ENCODE measurements around the gene KIFC1.
"Not testable (repeated sequence)": the region's sequence is repeated elsewhere in the genome, so short reads cannot be mapped to it uniquely, and the experiment has no call there.

Gene KIFC1

DNA sequence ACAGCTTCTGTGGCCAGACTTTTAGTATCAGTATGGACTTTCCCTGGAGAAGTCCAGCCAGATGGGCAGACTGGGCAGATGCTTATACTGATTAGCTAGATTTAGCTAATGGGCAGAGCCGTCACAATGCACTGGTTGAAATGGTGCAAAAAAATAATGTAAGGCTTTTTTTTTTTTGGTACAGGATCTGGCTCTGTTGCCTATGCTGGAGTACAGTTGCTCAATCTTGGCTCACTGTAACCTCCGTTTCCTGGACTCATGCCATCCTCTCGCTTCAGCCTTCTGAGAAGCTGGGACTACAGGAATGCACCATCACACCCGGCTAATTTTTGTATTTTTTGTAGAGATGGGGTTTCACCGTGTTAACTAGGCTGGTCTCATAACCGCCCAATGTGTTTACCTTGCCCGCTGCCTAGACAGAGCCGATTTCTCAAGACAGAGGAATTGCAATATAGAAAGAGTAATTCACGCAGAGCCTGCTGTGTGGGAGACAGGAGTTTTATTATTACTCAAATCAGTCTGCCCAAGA is 16.4 kb upstream of the KIFC1 start:
- peak; percentile 69 for DNase-seq

DNA sequence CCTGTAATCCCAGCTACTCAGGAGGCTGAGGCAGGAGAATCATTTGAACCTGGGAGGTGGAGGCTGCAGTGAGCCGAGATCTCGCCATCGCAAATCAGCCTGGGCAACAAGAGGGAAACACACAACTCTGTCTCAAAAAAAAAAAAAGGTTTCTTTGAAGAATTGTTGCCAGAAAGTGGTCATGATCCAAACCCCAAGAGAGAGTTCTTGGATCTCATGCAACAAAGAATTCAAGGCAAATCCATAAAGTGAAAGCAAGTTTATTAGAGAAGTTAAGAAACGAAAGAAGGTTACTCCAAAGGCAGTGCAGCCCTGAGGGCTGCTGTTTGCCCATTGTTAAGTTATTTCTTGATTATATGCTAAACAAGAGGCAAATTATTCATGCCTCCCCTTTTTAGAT is 14.5 kb upstream of the KIFC1 start:
- no peak for DNase-seq

DNA sequence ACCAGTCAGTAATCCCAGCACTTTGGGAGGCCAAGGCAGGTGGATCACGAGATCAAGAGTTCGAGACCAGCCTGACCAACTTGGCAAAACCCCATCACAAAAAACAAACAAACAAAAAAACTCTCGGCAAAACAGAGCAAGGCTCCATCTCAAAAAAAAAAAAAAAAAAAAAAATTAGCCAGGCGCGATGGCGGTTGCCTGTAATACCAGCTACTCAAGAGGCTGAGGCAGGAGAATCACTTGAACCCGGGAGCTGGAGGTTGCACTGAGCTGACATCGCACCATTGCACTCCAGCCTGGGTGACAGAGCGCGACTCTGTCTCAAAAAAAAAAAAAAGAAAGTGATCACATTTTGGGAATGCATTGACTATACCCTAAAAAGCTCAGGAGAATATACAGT is 12.4 kb upstream of the KIFC1 start:
- not testable (repeated sequence) for DNase-seq

DNA sequence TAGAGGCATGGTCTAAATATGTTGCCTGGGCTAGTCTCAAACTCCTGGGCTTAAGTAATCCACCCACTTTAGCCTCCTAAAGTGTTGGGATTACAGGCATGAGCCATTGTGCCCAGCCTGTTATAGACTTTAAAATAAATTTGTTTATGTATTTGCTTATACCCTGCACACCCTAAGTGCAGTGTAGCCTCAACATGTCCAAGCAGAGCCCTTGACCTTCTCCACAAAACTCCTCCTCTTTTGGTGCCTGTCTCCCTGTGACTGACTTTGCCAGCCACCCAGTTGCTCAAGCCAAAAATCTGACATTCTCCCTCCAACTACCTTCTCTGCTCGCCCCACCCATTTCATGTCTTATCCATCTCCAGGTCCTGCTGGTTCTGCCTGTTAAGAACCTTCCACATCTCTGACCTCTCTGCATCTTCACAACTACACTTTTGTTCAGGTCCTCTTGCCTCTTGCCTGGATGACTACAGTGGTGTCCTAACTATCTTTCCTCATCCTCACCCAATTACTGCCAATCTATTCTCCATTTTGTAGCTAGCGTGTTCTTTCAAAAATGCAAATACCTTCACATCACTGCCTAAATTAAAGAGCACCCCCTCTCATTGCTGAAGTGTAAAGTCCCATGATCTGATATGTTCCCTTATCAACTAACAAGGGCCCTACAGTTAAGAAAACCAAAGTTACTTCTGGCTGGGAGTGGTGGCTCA is 11.2 kb upstream of the KIFC1 start:
- DNase-seq: peak; percentile 79

DNA sequence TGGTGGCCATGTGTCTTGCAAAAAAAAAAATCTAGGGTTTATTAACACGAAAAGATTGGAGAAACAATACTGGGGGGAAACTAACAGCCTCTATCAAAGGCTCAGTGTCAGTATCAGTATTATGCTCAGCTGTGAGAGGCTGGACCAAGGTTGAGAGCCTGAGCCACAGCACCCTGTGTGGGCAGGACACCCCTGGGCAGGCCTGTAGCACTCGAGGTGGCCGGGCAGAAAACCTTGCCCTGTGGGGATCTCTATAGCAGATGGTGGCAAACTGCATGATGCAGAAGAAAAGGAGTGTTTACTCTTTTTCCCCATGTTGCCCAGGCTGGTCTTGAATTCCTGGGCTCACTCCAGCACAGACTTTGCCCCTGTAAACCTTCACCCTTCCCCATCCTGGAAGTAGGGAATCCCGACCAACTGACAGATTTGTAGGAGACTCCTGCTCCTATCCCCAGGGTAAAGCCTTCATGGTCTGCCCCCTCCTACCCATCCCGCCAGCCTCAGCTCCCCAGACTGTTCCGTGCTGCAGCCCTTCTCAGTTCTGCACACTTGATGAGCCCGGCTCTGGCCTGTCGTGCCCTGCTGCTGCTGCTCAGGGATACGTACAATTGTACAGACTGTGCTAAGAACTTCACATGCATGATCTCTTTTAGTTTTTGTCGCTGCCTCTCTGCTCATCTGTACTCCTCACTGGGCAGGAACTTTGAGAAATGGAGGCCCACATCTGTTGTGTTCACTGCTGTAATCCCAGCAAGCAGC is 8.0 kb upstream of the KIFC1 start:
- DNase-seq: no peak

DNA sequence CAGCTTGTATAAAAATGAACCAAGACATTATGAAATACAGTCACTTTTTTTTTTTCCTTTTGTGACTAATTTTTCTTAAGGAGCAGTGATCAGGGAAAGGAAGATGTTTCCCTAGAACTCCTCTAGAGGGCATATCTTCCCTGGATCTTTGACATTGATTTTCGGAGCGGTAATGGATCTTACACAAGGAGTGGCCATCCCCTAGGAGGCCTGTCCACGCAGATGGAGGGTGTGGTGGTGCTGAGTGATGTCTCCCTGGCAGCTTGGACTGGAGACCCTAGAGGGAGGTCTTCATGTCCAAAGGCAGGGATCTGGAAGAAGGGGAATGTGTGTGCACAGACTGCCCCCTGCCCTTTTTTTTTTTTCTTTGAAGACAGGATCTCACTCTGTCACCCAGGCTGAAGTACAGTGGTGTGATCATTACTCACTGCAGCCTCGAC is 7.0 kb upstream of the KIFC1 start:
- DNase-seq: no peak

DNA sequence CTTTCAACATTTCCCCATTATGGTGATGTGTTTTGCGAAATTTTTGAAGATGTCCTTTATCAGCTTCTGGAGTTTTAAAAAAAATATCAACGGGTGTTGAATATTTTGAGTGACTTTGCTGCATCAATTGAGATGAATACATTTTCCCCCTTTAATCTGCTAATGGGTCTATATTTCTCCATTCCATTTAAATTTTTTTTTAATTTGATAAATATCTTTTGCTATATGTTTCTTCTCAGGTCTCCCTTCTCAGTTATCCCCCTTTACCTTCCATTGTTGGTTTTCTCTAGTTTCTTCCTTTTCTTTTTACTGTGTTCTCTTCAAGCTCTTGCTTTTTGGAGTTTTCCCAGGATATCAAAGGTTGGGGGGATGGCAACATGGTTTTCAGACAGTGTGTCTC is 1.4 kb upstream of the KIFC1 start:
- DNase-seq: no peak

DNA sequence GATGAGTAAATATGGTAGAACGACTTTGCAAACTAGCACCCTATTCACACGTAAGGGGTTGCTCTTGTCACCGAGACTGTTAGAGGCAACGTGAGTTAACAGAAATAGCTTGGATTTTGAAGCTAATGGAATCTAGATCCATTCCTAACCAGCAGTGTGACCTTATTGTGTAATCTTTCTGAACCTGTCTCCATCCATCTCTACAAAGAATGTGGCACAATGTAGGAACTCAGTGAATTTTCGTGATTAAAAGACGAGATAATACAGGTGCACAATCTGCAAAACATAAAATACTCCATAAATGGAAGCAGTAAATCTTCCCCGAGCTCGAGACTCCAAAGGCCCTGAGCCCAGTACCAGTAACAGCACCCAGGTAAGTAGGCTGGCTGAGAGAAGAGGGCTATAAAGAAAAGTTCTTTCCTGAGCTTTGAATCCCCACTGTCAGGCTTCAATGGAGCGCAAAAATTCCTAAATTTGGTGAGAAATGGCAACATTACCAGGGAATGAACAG is 801 bp upstream of the KIFC1 start:
- no peak for DNase-seq

DNA sequence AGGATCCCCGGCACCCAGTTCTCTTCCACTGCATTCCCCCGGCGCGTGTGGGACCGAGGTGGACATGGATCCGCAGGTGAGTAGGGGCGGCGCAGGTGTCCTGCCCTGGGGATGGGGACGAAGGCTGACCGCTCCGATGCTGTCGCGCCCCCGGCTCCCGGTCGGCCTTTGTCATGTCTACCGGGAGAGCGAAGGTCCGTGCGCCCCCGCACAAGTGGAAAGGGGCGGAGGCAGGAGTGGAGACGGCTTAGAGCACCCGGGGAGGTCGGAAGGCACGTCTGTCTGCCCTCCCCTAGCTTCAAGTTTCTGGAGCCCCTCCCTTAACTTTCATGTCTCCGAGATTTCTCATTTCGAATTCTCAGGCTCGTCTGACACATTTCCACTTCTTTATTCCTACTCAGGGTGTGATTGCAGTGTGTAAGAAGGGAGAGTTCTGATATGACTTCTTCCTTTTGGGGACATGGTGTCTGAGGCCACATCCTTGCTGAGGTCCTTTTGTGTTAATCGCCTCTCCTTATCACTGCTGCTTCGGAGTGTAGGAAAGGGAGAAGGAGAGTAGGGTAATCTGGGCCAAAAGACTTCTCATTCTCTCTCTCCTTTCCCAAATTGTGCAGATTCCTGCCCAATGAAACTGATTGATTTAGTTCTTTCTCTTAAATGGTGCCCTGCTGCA is 435 bp downstream of the KIFC1 start:
- DNase-seq: peak; percentile 49

DNA sequence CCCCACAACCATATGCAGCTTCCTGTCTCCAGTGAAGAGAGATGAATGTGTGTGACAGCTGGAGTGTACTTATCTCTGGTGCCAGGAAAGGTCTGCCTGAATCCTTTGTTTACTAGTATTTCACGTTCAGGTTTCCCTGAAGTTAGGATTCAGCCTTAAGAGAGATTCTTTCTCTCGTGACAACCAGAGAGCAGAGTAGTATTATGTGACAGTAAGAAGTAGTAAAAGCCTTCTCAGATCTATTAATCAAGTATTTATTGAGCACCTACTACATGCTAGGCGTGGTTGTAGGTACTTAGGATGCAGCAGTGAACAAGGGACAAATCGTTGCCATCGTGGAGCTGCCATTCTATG is 949 bp downstream of the KIFC1 start:
- DNase-seq: no peak

DNA sequence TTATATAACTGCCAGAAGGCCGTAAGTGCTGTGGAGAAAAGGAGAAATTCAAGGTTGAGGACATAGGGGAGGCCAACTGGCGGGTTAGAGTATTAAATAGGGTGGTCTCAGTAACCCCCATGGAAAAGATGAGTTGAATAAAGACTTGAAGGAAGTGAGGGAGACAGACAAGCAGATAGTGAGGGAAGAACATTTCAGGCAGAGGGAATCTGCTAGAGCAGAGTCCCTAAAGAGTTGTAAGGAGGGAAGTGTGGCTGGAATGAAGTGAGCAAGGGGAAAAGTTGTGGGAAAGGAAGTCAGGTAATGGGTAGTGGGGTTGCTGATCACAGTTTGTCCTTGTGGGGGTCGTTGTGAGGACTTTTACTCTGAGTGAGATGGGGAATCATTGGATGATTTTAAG is 1.4 kb downstream of the KIFC1 start:
- DNase-seq: no peak

DNA sequence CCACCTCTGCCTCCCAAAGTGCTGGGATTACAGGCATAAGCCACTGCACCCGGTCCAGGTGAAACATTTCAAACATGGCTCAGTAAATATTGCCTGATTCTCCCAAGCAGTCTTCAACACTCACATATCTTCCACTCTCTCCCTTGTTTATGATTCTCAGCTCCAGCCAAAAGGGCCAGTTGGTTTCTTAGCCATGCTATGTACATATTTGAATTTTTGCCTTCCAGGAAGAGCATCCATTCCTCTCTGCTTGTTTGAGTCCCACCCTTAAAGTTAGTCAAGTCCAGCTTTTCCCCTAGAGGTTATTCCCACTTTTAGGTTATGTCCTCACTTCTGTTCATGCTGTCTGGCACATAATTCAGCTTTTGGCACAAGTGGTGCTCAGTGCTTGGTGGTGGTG is 5.9 kb downstream of the KIFC1 start:
- no peak for DNase-seq

DNA sequence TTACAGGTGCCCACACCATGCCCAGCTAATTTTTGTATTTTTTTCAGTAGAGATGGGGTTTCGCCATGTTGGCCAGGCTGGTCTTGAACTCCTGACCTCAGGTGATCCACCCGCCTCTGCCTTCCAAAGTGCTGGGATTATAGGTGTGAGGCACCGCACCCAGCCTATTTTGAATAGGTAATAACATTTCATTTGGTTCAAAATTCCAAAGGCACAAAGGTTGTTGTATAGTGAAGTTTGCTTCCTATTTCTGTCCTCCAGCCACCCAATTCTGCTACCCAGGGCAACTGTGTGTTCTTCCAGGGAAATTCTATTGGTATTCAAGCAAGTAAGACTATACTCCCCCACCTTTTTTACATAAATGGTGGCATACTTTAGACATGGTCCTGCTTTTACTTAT is 7.0 kb downstream of the KIFC1 start:
- DNase-seq: not testable (repeated sequence)

DNA sequence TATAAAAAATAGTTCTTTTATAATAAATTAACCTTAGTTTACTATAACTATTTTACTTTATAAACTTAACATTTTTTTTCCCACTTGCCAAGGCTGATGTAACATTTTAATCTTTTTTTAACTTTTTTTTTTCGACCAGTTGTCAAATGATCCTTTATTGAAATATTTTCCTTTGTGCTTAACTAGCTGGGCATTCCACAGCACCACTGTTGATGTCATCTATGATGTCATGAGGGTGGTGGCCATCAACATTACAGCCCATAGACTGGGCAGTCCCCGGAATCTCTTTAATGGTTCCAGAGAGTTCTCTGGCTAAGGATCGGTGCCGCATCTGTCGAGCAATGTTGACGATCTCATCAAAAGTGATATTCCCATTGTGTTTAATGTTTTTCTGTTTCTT is 8.3 kb downstream of the KIFC1 start:
- not testable (repeated sequence) for DNase-seq

DNA sequence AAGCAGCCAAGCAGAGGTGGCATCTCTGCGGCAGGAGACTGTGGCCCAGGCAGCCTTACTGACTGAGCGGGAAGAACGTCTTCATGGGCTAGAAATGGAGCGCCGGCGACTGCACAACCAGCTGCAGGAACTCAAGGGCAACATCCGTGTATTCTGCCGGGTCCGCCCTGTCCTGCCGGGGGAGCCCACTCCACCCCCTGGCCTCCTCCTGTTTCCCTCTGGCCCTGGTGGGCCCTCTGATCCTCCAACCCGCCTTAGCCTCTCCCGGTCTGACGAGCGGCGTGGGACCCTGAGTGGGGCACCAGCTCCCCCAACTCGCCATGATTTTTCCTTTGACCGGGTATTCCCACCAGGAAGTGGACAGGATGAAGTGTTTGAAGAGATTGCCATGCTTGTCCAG is 13.3 kb downstream of the KIFC1 start:
- no peak for DNase-seq

DNA sequence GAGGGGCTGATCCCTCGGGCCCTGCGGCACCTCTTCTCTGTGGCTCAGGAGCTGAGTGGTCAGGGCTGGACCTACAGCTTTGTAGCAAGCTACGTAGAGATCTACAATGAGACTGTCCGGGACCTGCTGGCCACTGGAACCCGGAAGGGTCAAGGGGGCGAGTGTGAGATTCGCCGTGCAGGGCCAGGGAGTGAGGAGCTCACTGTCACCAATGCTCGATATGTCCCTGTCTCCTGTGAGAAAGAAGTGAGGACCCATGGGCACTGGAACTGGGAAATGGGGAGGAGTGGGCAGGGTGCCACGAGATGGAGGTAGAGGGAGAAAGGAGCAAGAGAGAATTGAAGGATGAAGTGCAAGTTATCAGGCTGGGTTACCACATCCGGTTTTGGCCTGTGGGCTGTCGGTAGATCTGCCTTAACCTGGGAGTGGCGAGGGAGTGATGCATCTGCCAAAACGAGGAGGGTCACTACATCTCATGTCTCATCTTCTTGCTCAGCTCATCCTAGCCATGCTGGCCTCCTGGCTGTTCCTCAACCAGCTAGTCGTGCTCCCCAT is 13.8 kb downstream of the KIFC1 start:
- DNase-seq: no peak

DNA sequence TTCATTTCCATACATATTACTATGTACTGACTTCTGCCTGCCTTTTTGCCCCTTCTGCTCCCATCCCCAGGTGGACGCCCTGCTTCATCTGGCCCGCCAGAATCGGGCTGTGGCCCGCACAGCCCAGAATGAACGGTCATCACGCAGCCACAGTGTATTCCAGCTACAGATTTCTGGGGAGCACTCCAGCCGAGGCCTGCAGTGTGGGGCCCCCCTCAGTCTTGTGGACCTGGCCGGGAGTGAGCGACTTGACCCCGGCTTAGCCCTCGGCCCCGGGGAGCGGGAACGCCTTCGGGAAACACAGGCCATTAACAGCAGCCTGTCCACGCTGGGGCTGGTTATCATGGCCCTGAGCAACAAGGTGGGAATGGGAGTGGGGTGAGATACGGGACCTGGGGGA is 14.5 kb downstream of the KIFC1 start:
- no peak for DNase-seq

DNA sequence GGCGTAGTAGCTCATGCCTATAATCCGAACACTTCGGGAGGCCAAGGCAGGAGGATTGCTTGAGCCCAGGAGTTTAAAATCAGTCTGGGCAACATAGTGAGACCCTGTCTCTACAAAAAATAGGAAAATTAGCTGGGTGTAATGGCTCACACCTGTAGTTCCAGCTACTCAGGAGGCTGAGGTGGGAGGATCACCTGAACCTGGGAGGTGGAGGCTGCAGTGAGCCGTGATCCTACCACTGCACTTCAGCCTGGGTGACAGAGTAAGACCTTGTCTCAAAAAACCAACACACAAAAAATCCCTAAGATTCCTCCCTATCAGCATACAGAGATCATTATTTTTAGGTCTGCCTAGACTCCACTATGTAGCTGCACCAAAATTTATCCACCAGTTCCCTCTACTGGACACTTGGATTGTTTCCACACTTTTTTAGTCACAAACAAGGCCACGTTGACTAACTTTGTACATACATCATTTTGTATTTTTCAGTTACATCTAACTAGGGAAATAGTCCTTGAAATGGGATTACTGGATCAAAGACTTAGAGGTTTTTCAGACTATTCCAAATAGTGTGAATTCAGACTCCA is 15.6 kb downstream of the KIFC1 start:
- DNase-seq: peak; percentile 66

DNA sequence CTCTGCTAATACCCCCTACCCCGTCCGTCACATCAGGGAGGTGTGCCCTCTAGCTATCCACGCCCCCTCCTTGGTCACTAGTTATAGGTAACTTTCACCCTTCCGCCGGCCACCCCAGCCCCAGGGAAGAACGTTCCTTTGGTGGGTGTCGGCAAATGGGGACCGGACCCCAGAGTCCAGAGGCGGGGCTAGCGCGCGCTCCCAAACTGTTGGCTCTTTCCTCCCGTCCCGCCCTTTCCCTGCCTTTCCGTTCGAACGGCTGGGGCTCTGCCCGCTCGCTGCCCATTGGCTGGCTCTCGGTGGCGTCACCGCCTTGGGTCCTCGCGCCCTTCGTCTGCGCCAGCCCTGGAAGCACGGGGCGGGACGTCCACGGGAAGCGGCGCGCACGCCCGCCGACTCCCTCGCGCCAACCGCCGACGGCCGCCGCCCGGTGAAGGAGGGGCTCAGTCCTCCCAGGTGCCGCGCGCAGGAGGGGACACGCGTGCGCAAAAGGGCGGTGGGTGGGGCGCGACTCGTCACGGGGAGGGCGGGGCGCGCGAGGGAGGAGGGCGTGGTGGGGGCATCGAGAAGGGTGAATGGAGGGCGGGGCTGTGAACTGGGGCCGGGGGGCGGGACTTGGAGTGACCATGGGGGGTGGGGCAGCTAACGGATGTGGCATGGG is 18.6 kb downstream of the KIFC1 start:
- peak; percentile 98 for DNase-seq

DNA sequence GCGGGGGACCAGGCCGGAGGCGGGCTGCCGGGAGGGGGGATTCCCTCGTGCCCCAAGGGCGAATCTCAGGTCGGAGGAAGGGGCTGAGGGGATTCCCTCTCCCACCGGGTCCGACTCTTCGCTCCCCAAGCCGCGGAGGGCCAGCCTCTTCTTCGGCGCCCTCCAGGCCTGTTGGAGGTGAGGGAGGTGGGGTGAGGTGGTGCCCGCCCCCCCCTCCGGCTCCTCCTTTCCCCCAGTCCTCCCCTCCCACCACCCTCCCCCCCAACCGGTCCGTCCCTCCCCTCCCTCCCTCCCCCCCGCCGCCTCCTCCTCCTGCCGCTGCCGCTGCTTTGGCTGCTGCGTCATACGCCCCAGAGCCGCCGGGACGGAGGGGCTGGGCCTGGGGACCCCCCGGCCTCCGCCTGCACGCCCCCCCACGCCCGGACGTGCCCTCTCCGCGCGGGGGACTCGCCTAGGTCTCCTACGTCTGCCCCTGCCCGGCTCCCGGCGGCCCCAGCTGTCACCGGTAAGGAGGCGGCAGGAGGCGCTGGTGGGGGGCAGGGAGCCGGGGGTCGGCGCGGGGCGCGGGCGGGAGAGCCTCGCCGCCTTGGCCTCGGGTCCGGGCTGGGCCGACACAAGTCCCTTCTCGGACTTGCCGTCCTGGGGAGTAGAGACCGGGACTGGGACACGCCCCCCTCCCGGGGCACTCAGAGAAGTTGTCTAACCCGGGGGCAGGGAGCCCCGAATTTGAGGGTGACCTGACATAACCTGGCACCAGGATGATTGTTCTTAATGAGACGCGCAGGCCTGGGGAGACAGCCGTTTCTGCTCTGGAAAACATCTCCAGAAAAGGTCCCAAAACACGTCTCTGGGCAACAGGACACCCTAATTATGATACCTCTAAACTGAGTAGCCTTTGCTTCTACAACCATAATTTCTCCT is 19.3 kb downstream of the KIFC1 start, which contains the start of gene PHF1:
Gene PHF1 (plus strand): TSS at position 304 of the 921 bp plus-strand sequence. CDS start 1,250 bp downstream, outside the sequence.
- peak; percentile 29 for DNase-seq

DNA sequence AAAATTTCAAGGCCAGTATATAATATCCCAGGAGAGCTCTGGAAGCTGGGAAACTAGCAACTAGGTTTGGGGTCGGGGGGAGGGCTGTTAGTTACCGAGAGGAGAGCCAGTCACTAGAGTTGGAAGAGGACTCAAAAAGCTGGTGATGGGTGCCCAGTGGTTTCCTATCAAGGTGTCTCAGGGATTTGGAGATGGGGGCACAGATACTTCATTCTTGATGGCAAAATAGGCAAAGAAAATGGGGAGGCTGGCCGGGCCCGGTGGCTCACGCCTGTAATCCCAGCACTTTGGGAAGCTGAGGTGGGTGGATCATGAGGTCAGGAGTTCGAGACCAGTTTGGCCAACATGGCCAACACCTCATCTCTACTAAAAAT is 20.0 kb downstream of the KIFC1 start:
- DNase-seq: no peak
